HG02642 (cell line): ENCODE measurements around the gene ECHDC1.
"Not testable (repeated sequence)": the region's sequence is repeated elsewhere in the genome, so short reads cannot be mapped to it uniquely, and the experiment has no call there.

Source experiments
- ATAC-seq: cut with Tn5 transposase; IDR thresholded peaks from one replicate; pipeline ENCODE4 v1.9.1; 2021; ENCODE audit warnings: mild to moderate bottlenecking; ENCODE audit not compliant: unreplicated experiment, poor library complexity

The ECHDC1 gene, protein sequence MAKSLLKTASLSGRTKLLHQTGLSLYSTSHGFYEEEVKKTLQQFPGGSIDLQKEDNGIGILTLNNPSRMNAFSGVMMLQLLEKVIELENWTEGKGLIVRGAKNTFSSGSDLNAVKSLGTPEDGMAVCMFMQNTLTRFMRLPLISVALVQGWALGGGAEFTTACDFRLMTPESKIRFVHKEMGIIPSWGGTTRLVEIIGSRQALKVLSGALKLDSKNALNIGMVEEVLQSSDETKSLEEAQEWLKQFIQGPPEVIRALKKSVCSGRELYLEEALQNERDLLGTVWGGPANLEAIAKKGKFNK

DNA sequence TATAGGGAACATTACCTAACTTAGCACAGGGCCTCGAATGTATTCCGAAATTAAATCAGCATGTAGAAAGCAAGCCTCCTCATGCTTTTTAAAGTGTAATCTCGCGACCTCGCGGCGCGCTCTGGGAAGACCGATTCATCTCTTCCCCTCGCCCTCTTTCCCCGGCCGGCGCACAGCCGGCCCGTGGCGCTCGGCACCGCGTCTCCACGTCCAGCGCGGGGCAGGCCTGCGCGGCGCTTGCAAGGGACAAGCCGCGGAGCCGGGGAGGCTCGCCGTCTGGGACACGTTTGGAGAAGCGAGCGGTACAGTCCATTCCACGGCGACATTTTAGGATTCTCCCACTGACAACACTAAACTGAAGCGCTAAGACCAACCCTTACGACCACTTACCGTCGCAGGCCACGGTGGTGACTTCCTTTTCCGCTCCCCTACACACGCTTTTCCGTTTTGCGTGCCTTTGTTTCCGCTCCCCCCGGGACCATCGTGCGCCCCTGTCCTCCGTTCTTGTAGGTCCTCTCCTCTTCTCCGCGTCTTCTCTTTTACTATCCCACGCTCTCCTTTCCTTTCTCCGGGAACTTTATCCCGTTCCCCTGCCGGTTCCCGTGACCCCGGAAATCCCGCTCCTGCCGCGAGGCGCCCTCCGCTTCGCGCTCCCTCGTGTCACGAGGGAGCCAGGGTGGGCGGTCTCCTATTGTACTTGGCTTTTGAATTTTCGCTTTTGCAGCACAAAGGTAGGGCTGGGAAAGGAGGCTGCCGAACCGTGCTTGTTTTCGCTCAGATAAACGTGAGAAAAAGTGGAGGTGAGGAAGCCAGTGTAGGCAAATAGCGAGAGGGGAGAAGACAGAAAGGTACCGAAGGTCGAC, at the start of gene ECHDC1:
ECHDC1 (minus strand) TSS at position 664 of the 863 bp plus-strand sequence. CDS start 12,581 bp downstream, outside the sequence.
- peak; percentile 82 for ATAC-seq

DNA sequence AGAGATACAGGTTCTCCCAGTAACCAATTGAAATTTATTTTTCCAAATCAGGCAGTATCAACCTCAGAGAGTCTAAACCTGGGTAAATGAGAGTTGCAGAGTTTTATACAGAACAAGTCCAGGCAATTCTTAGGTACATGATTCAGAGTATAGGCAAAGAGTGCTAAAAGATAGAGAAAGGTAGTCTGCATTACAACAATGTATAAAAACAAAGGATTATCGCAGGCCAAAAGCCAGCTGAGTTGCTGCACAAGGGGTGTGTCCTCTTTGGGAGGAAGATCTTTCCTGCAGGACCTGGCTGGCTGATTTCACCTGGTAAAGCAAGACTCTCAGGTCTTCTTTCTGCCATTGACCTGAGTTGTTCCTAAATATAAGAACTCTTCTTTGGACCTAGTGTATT, 48.9 kb upstream of the ECHDC1 start:
- no peak for ATAC-seq

DNA sequence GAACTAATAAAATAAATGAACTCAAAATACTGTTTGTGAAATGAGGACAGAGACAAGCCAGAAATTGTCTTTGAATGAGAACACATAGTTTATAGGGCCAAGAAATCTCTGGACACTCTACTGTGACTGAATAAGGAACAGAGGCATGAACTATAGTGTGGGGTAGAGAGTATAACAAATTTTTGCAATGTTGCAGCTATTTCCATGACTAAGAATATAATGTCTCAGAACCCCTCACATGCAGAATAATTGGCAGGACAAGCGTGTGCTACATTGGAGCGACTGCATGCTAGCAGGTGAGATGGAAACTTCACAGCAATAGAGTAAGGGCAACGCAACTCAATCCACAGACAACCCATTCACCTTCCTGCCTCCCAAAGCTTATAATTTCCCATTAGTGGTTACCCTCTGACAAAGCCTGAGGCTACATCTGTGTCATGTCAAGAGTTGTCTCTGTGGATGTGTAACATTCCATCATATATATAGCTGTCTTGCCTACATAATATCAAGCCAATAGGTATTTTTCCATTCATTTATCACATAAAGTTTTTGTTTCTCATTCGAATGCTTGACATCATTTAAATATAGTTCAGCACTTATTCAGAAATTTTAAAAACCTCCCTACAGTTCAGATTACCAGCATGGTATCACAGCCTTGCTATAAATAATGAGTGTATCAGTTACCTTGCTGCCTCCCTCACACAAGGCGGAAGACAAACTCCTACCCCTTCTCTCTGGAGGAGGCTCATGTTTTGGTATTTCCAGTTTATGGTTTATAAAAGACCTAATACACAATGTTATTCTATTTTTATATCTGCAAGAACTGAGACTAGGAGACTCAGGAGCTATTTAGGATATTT, 47.9 kb upstream of the ECHDC1 start:
- no peak for ATAC-seq

DNA sequence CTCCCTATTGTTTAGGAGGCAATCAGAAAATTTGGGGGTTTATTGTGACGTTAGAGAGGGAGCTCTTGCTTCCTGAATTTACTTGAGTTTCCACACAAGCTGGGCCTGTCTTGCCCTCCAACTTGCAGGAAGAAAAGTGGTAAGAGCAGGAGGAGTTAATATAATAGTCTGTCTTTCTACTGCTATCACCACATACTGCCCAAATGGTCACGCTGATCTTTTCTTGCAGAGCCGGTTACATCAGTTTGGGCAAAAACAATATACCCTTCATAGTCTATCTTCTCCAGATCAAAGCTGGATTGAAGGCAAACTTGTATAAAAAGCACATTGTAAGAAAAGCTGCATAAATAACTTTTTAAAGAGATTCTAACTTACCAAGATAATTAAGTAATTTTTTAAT, 46.3 kb upstream of the ECHDC1 start:
- no peak for ATAC-seq

DNA sequence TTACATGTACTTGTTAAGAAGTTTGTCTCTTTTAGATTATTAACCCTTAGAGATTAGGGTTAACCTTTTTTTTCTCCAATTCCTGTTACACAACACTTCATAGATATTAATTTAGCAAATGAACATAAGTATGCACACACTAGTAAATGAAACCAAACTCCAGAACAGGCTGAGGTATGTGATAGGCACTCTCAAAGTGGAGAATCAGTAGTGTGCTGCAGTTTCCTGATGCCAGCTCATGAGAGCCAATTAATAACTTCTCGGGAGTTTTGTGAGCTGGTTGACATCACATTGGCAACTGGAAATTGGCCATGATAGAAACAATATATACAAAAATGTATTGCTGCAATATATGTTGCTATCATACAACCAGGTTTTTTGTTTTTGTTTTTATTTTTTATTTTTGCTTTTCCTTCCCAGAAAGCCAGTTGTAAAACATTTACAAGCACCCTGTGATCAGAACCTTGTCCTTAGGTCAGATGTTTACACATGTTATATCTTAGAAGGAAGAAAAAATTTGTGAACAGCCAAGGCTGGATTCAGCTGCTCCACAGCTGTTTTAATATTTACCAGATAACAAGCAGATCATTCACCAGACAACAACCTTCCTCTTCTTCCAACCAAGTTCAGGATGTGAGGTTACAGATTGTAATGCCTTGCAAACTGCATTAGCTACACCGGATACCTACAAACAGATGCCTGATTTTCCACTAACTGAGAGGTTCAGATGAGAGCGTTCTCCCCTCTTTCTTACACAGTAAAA, 42.4 kb upstream of the ECHDC1 start:
- ATAC-seq = no peak

DNA sequence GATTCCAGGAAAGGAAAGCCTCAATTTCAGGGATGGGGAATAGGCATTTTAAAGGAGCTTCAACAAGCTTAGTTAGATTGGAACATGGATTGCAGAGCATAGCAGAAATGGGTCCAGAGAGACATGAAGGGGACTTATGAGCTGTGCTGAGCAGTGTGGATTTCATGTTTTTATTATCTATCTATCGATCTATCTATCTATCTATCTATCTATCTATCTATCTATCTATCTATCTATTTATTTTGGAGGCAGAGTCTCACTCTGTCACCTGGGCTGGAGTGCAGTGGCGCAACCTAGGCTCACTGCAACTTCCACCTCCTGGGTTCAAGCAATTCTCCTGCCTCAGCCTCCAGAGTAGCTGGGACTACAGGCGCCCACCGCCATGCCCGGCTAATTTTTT, 41.4 kb upstream of the ECHDC1 start:
- ATAC-seq = not testable (repeated sequence)

DNA sequence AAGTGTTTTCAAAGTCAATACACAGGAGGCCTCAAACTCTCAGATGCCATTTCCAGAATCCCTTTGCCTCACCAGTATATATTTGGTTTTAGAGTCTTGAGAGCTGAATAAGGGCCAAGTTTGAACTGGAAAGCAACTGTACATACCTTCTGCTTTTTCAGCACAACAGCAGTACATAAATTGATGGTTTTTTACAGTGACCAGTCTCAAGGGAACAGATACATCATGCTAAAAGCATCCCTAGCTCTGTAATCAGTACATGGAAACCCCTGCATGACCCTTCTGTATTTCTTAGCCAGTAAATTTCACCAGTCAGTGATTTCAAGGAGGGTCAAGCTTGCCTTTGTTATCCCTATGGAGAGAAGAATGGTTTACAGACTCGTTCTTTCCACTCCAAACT, 40.6 kb upstream of the ECHDC1 start:
- no peak for ATAC-seq

DNA sequence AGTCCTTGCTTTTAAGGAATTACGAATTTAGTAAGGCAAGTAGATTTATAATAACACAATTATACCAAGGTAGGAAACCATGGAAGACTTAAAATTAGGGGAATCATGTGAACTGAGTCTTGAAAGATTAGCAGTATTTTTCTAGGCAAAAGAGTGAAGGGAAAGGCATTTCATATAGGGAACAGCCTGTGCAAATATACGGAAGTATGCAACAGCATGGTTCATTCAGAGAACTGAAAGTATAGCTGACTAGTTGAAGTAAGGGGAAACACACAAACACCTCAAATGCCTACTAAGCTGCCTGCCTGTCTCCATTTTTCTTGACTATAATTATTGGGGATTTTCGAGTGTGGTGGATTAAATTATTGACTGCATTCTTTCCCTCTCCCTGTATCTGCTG, 39.0 kb upstream of the ECHDC1 start:
- ATAC-seq = no peak

DNA sequence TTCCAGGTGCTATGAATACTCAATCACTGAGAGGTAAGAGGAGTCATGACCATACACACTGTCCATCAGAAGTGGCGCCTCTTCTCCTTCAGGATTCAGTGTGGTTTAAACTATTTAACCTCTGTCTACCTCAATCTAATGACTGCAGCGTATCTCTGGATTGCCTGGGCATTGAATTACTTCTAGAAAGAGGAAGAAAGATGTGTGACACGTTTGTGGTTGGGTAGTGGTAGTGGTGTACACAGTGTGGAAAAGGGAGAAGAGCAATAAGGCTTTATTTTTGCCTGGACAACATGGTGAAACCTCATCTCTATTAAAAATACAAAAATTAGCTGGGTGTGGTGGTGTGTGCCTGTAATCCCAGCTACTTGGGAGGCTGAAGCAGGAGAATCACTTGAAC, 38.0 kb upstream of the ECHDC1 start:
- no peak for ATAC-seq

DNA sequence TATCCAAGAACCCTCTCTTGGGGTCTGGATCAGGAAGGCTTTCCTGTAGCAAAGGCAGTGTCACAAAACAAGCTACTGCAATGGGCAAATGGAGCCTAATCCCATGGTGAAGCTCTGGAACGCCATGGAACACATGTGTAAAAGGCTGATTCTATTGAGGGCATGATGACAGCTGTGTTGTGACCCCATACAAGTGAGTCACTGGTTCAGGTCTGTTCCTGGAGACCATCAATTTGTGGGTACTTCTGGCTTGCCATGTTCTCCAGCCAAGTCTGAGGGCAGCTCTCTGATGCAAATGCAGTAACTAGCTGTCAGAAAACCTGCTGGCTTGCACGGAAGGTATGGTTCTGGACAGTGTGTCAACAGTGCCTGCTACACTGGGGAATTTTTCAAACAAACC, 33.3 kb upstream of the ECHDC1 start:
- ATAC-seq = no peak

DNA sequence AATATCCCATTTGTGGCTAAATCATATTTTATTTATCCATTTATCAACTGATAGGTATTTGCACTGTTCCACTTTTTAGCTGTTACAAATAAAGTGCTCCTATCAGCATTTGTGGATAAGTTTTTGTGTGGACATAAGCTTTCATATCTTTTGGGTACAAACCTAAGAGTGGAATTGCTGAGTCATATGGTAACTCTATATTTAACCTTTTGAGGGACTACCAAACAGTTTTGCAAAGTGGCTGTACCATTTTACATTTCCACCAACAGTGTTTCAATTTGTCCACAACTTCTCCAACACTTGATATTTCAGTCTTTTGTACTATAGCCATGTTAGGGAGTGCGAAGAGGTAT, 23.6 kb upstream of the ECHDC1 start:
- no peak for ATAC-seq

DNA sequence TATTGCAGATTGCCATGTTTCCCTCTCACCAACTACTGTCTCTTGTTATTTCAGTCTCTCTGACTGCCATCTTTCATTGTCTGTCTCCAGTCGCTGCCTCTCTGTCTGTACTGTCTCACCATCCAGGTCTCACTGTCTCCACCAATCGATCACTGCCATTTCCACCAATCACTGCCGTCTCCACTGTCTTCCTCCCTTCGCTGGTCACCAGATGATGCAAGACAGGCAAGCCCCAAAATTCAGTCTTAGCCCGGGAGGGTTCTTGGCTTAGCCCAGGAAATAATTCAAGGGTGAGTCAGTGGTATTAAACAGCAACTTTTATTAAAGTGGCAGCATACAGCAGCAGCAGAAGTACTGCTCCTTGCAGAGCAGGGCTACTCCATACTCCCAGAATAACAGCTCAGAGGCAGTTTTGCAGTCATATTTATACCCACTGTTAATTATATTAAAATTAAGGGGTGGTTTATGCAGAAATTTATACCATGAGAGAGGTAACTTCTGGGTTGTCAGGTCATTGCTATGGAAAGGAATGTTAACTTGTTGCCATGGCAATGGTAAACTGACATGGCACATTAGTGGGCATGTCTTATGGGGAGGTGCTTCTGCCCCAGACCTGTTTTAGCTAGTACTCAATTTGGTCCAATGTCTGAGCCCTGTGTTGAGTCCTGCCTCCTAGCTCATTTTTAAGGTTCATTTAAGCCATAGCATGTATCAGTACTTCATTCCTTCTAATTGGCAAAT, 23.0 kb upstream of the ECHDC1 start:
- no peak for ATAC-seq

DNA sequence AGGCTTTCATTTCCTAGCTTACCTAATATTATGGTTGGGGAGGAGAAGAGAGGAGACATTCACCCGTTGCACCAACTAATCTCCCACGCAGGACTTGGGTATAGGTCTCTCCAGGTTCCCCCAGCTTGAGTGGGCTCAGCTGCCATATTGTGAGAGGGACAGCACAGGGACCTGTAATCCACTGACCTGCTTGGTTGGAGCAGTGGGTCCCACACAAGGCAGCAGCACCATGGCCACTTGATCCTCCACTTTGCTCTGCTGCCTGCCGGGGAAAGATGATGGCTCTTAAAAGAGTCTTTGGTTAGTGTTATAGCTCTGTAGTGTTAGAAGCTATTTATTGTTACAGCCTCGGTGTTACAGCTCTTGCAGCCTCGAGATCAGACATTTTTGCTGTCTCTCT, 22.5 kb upstream of the ECHDC1 start:
- no peak for ATAC-seq

DNA sequence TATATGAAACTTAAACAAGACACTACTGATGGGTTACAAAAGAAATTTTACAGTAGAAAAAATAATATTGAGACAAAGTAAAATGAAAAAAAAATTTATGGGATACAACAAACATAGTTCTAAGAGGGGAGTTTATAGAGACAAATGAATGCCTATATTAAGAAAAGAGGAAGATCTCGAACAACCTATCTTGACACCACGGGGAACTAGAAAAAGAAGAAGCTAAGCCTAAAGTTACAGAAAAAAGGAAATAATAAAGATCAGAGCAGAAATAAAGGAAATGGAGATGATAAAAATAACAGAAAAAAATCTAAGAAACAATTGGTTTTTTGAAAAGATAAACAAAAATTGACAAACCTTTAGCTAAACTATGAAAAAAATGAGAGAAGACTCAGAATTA, 9.1 kb upstream of the ECHDC1 start:
- no peak for ATAC-seq

DNA sequence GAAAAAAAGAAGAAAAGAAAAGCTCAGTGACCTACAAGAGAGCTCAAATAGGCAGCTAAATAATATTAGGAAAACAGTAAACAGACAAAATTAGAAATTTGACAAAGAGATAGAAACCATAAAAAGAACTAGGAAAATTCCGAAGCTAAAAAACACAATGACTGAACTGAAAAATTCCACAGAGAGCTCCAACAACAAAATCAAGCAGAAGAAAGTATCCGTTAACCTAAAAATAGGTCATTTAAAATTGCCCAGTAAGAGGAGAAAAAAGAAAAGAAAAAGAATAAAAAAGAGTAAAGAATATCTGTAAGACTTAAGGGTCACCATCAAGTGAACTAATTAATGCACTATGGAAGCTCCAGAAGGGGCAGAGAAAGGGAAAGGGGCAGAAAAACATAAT, 6.6 kb upstream of the ECHDC1 start:
- no peak for ATAC-seq

DNA sequence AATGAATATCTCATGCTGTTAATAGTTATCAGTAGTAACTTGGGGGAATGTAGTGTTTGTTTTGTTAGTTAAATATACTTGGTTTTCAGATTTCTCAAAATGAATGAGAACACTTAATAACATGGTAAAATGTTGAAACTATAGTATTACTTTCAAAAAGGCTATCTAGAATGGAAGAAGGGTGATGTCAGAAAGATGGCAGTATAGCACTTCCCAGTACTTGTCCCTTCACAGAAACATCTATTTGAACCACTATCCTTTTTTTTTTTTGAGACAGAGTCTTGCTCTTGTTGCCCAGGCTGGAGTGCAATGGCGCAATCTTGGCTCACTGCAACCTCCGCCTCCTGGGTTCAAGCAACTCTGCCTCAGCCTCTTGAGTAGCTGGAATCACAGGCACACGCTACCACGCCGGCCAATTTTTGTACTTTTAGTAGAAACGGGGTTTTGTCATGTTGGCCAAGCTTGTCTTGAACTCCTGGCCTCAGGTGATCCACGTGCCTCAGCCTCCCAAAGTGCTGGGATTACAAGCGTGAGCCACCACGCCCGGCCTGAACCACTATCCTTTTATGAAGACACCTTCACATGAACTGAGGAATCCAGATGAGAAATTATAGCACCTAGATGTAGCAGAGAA, 4.7 kb upstream of the ECHDC1 start:
- no peak for ATAC-seq

DNA sequence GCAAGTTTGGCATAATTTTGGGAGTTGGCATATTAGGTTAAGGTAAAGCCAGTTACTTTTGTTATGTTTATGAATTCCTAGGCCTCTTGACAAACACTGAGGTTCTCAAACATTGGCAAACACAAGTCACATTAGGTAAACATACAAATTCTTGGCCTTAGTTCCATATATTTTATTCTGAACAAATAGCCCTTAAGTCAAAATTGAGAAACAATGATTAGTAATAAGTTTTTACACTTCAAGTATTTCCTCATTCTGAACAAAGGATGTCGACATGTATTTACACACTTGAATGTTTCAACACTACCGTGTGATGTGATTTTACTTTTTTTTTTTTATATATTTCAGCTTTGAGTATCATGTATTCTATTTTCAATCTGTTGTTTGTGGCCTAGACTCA, 3.8 kb upstream of the ECHDC1 start:
- ATAC-seq = no peak

DNA sequence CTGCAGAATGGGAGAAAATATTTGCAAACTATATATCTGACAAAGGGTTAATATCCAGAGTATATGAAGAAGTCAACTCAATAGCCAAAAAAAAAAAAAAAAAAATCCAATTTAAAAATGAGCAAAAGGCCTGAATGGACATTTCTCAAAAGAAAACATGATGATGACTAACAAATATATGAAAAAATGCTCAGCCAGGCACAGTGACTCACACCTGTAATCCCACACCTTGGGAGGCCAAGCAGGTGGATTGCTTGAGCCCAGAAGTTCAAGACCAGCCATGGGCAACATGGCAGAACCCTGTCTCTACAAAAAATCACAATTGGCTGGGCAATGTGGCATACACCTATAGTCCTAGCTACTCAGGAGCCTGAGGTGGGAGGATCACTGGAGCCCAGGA, 2.1 kb upstream of the ECHDC1 start:
- ATAC-seq = no peak
